ENCODE data around the gene MC1R.
"Not testable (repeated sequence)": the region's sequence is repeated elsewhere in the genome, so short reads cannot be mapped to it uniquely, and the experiment has no call there.

Gene MC1R

DNA sequence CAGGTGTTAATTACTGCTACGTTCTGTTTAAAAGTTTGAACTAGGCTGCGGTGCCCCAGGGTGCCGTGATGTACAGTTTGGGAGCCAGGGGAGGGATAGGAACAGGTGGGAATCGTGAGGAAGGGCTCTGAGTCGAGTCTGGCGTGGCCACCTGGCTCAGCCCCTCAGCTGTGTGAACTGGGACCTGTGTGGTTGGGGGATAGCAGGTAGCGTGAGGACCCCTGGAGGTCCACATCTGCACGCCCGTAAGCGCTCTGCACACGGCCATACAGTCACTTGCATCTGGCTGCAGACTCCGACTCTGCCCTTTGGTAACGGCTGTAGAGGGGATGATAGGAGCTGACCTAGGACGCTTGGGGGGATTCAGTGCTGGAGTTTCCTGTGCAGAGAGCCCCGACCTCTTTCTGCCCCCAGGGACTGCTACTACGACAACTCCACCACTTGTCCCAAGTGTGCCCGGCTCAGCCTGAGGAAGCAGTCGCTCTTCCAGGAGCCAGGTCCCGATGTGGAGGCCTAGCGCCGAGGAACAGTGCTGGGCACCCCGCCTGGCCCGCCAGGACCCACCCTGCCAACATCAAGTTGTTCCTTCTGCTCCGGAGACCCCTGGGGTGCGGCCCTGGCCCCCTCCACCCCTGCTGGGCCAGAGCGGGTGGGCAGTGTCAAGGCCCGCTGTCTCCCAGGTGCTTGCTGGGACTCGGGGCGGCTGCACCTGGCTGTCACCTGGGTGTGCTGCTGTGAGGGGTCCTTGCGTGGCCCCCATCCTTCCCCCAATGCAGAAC is 47.0 kb downstream of the MC1R start:
- no peak for DNase-seq

DNA sequence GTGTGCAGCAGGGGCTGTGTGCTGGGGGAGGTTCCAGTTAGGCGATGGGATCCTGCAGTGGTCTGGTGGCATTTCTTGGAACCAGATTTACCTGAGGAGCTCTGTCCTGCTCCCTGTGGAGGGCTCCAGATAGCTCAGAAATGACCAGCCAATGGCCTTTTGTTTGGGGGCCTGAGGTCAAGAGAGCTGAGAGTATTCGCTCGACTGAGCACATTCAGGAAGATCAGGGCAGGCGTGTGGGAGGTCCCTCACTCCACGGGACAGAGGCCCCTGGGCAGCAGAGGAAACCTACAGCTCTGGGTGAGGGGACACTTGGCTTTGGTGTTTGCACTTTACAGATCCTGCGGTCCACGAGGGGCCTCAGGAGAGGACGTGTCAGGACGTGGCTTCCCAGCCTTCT is 48.1 kb downstream of the MC1R start:
- no peak for DNase-seq

DNA sequence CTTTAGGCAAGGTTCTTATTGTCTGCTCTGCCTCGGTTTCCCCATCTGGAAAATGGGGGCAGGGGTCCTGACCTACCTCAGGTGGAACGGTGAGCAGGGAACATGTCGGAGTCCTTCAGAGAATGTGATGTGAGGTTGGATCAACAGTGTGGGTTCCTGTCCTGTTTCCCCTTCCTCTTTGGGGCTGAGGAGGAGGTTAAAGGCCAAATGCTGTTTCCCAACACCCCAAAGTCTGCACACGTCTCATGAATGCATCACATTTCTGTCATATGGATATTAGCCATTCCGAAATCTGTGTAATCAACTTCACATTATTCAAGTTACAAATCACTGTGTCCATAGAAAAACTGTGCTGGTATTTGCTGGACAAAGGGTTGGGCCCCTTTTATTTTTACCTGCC is 48.8 kb downstream of the MC1R start:
- DNase-seq = not testable (repeated sequence)

DNA sequence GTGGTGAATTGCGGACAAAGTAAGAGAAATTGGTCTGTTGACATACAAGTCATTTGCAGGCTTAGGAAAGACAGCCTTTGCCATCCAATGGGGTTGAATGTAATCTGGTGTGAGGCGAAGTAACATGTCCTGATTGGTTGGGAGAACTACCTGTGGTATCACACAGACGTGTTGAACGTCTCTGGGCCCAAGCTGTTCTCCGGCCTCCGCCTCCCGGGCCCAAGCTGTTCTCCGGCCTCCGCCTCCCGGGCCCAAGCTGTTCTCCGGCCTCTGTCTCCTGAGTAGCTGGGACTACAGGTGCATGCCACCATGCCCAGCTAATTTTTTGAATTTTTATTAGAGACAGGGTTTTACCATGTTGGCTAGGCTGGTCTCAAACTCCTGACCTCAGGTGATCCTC is 49.4 kb downstream of the MC1R start:
- DNase-seq = not testable (repeated sequence)

DNA sequence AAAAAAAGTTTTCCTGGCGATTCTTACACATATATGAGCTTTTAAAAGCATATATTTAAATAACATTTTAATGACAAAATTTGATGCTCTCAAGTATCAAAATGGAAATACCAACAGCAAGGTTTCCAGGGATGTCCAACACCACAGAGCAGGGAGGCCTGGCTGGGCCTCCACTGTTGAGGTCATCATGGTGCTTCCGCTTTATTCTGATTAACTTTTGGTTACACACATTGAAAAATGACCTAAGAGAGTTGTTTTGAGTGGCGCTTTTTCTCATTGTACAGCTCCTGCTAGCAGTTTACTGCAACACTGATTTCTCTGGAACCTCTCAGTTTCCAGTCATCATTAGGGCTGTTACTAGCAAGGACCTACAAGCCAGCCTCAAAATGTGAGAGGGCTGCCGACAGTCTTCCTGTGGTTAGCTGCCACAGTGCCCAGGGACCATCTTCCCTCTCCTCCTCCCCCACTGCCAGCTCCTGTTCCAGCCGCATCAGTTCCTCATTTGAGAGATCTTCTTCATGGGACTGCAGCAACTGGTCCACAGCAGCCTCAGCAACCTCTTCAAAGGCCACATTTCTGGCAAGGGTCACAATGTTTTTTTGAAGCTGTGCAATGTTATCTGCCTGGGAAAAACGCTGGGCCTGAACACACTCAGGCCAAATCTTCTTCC is 51.2 kb downstream of the MC1R start:
- no peak for DNase-seq

All from stimulated activated naive CD4-positive, alpha-beta T cell treated with Interleukin-2 at 50 U/mL for 16 hours (primary cell).